Lower leg skin (tissue), 3 donors: ENCODE results near the gene KCNMA1.

ENCODE experiments used
- CTCF ChIP-seq, 3 donors: fragments of 450-650 bp; IDR thresholded peaks; one replicate each; pipeline ENCODE4 v1.5.1; 2016; ENCODE audit warnings: antibody characterized with exemption in 3 of 3, mild to moderate bottlenecking in 3 of 3, moderate library complexity in 2 of 3
- POLR2A ChIP-seq, 2 donors: fragments of 450-650 bp; IDR thresholded peaks; one replicate each; pipeline ENCODE4 v1.6.1; 2016 to 2017; ENCODE audit warnings: antibody characterized with exemption in 2 of 2, mild to moderate bottlenecking in 1 of 2, moderate library complexity in 1 of 2

DNA sequence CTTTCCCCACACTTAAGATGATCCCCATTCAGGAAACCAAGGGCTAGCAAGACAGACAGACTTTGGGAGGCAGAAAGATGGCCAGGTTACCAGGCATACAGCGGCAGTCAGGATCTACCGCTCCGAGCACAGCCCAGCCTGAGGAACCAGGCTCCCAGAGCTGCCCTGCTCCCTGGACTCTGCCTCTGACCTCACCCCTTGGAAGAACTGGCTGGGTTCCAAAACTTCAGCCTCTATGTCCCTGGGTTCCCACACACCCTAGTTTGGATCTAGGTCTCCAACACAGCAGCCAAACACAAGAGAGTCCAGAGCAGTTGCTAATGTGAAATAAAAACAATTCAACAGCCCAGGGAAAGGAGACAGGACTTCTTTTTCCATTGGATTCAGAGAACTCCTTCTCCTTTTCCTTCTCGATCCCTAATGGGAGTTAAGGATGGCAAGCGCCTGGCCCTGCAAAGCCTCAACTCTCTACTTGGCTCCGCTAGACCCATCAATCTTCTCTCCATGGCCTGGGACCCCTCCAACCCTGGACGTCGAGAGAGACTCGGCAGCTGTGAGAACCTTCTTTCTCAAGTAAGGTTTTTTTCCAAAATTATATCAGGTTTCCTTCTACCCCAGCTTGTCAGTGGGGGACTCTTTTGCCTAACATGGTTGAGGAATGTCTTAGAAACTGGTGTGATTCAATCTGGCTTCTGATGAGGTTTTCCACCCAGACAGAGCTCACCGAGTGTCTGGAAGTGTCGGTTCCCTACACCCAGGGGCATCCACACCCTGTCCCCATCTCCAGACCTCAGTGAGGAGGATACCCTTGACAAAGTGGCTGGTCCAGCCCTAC lies 219.6 kb downstream of the KCNMA1 start:
- no peak for TF ChIP-seq CTCF (IDR thresholded peaks at IDR 0.05)
- TF ChIP-seq POLR2A (IDR thresholded peaks at IDR 0.05): no peak
